Astrocyte (in vitro differentiated cells and primary cell): Measurements from ENCODE around the gene IGFN1.

ENCODE experiments used
- EZH2 ChIP-seq: IDR thresholded peaks from 2 replicates; pipeline ENCODE4 v1.6.1; 2012; ENCODE audit warnings: mild to moderate bottlenecking, low read length, inconsistent platforms; ENCODE audit not compliant: insufficient read depth
- TF ChIP-seq, protein P1 (sequence below): IDR thresholded peaks from 2 replicates; pipeline ENCODE4 v1.5.1; 2011; ENCODE audit warnings: low read depth, mild to moderate bottlenecking, inconsistent platforms, low read length, moderate library complexity; ENCODE audit not compliant: insufficient read depth

DNA sequence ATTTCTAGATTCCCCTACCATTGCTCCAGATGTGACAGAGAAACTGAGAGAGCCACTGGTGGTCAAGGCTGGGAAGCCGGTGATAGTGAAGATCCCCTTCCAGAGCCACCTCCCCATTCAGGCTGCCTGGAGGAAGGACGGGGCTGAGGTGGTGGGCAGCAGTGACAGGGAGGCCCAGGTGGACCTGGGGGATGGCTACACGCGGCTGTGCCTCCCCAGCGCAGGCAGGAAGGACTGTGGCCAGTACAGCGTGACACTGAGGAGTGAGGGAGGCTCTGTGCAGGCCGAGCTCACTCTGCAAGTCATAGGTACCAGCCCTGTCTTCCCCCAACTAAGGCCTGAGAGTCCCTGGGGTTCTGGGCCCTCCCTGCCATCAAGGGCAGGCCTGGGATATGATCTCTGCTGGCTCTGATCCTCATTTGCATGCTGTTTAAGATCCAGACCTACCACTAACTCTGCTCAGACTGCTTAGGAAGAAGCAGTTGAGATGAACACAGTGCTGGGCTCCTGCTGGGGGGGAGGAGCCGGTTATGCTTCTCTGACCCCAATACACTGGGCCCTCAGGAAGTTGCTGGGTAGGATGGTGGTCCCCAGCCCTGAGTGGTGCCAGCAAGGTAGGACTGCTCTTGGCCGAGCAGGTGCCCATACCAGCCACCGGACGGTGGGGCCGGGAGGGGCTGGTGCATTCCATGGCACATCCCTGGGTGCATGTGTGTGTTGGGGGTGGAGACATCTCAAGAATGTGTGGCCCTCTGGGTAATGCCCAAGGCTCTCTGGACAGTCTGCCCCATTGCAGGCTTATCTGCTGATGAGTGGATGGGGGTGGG, 25.1 kb downstream of the IGFN1 start:
- TF ChIP-seq, protein P1, sequence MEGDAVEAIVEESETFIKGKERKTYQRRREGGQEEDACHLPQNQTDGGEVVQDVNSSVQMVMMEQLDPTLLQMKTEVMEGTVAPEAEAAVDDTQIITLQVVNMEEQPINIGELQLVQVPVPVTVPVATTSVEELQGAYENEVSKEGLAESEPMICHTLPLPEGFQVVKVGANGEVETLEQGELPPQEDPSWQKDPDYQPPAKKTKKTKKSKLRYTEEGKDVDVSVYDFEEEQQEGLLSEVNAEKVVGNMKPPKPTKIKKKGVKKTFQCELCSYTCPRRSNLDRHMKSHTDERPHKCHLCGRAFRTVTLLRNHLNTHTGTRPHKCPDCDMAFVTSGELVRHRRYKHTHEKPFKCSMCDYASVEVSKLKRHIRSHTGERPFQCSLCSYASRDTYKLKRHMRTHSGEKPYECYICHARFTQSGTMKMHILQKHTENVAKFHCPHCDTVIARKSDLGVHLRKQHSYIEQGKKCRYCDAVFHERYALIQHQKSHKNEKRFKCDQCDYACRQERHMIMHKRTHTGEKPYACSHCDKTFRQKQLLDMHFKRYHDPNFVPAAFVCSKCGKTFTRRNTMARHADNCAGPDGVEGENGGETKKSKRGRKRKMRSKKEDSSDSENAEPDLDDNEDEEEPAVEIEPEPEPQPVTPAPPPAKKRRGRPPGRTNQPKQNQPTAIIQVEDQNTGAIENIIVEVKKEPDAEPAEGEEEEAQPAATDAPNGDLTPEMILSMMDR, result no peak
- no peak for TF ChIP-seq EZH2
